H1 (cell line): ENCODE data around the gene DOK6. TPM values are rescaled to one million over a fixed set of nuclear protein-coding genes. Genes with fewer than 3 reads are reported as not detected.

Experiments
- TCF12 ChIP-seq: IDR thresholded peaks from 2 replicates; pipeline ENCODE4 v1.6.1; 2011; ENCODE audit warnings: low read depth, mild to moderate bottlenecking, low read length
- polyA plus RNA-seq, 7 experiments: library from polyadenylated mRNA; depleted of rRNA in 3 of 7; stranded (reverse) in 5 of 7; unstranded in 2 of 7; fragments of >200 nt in 5 of 7; fragments of 200-250 nt in 2 of 7; gene quantifications; 1 replicate in 5 of 7; 2 replicates in 1 of 7; 4 replicates in 1 of 7; pipeline versions ENCODE4 v1.2.1 to v1.2.3, GENCODE V29; 2011 to 2013; ENCODE audit warnings: missing spikeins in 2 of 7, mixed read lengths in 2 of 7
- total RNA-seq: library from RNA; stranded (reverse); fragmentation: NEBNext Ultra II Directional; extraction: Animal tissue kit (Norgen Biotek cat#: 25700); gene quantifications from 2 replicates; pipeline ENCODE4 v1.2.1, GENCODE V29; 2021

Gene DOK6
- total and polyA plus RNA-seq, 2 of the 8 experiments (the other 6 are each of a cell fraction or from before 2014, with no cell fraction given), result 0.33 to 0.50 TPM

GRCh38 chr18:69469444-69469919 lies 68.8 kb downstream of the DOK6 start (continued):
- TF ChIP-seq TCF12, result no peak
